Measurements from ENCODE around the gene CAMK2N1.

The CAMK2N1 gene

GRCh38 chr1:20472121-20472520, 13.9 kb downstream of the CAMK2N1 start:
- H3K4me3 ChIP-seq (ENCODE audit: low read depth, low read length) = no peak overlapping the region
- DNase-seq = no peak
- H3K9me3 ChIP-seq = no peaks in the 10 kb centered on the region
- H3K27me3 ChIP-seq = no peaks in the 10 kb centered on the region
- H3K4me1 ChIP-seq = peaks cover 4% of the 10 kb centered on the region
- no peaks in the 10 kb centered on the region for H3K36me3 ChIP-seq
- no peak for TF ChIP-seq CTCF (IDR thresholded peaks at IDR 0.05; ENCODE audit: low read depth, low read length)

GRCh38 chr1:20470194-20470593, 15.8 kb downstream of the CAMK2N1 start:
- Histone ChIP-seq H3K27me3 (no peaks in the 10 kb centered on the region), H3K36me3 (no peaks in the 10 kb centered on the region), H3K4me1 (no peaks in the 10 kb centered on the region), H3K4me3 (ENCODE audit: low read depth, low read length) (no peak overlapping the region), H3K9me3 (no peaks in the 10 kb centered on the region)
- no peak for DNase-seq
- TF ChIP-seq CTCF (IDR thresholded peaks at IDR 0.05; ENCODE audit: low read depth, low read length) = no peak

GRCh38 chr1:20469406-20470076, 16.5 kb downstream of the CAMK2N1 start:
- DNase-seq = no peak
- no peaks in the 10 kb centered on the region for H3K9me3 ChIP-seq
- peak; percentile 29 for TF ChIP-seq CTCF (IDR thresholded peaks at IDR 0.05; ENCODE audit: low read depth, low read length)
- no peaks in the 10 kb centered on the region for H3K27me3 ChIP-seq
- H3K4me1 ChIP-seq = no peaks in the 10 kb centered on the region
- no peak overlapping the region for H3K4me3 ChIP-seq (ENCODE audit: low read depth, low read length)
- H3K36me3 ChIP-seq = no peaks in the 10 kb centered on the region

GRCh38 chr1:20466273-20466672, 19.7 kb downstream of the CAMK2N1 start:
- no peaks in the 10 kb centered on the region for H3K36me3 ChIP-seq
- H3K27me3 ChIP-seq = no peaks in the 10 kb centered on the region
- no peak overlapping the region for H3K4me3 ChIP-seq (ENCODE audit: low read depth, low read length)
- H3K4me1 ChIP-seq = no peaks in the 10 kb centered on the region
- no peaks in the 10 kb centered on the region for H3K9me3 ChIP-seq
- no peak for DNase-seq
- no peak for TF ChIP-seq CTCF (IDR thresholded peaks at IDR 0.05; ENCODE audit: low read depth, low read length)

GRCh38 chr1:20465187-20465586, 20.8 kb downstream of the CAMK2N1 start:
- Histone ChIP-seq H3K36me3 (no peaks in the 10 kb centered on the region), H3K4me3 (ENCODE audit: low read depth, low read length) (no peak overlapping the region), H3K4me1 (no peaks in the 10 kb centered on the region), H3K9me3 (no peaks in the 10 kb centered on the region), H3K27me3 (no peaks in the 10 kb centered on the region)
- no peak for DNase-seq
- no peak for TF ChIP-seq CTCF (IDR thresholded peaks at IDR 0.05; ENCODE audit: low read depth, low read length)

GRCh38 chr1:20463502-20463901, 22.5 kb downstream of the CAMK2N1 start:
- H3K9me3 ChIP-seq = no peaks in the 10 kb centered on the region

More at GRCh38 chr1:20463502-20463901, 22.5 kb downstream of the CAMK2N1 start:
- no peaks in the 10 kb centered on the region for H3K4me1 ChIP-seq
- H3K4me3 ChIP-seq (ENCODE audit: low read depth, low read length) = no peak overlapping the region
- H3K36me3 ChIP-seq = no peaks in the 10 kb centered on the region
- no peaks in the 10 kb centered on the region for H3K27me3 ChIP-seq
- DNase-seq = no peak
- TF ChIP-seq CTCF (IDR thresholded peaks at IDR 0.05; ENCODE audit: low read depth, low read length) = no peak

Data from BE2C (cell line).